Lower leg skin (tissue), 3 donors: ENCODE data around the gene HELQ.

ENCODE experiments used
- CTCF ChIP-seq, 3 donors: fragments of 450-650 bp; IDR thresholded peaks; one replicate each; pipeline ENCODE4 v1.5.1; 2016; ENCODE audit warnings: antibody characterized with exemption in 3 of 3, mild to moderate bottlenecking in 3 of 3, moderate library complexity in 2 of 3
- POLR2A ChIP-seq, 2 donors: fragments of 450-650 bp; IDR thresholded peaks; one replicate each; pipeline ENCODE4 v1.6.1; 2016 to 2017; ENCODE audit warnings: antibody characterized with exemption in 2 of 2, mild to moderate bottlenecking in 1 of 2, moderate library complexity in 1 of 2

GRCh38 chr4:83408908-83409307 lies 46.7 kb downstream of the HELQ start:
- no peak for TF ChIP-seq CTCF (IDR thresholded peaks at IDR 0.05)
- no peak for TF ChIP-seq POLR2A (IDR thresholded peaks at IDR 0.05)
